AML-193 (cell line): ENCODE results near the gene MTUS2.

Experiments
- DNase-seq, 2 experiments: peaks; one replicate each; lab custom pipeline; 2025; lab: John Stamatoyannopoulos, UW

Gene MTUS2

DNA sequence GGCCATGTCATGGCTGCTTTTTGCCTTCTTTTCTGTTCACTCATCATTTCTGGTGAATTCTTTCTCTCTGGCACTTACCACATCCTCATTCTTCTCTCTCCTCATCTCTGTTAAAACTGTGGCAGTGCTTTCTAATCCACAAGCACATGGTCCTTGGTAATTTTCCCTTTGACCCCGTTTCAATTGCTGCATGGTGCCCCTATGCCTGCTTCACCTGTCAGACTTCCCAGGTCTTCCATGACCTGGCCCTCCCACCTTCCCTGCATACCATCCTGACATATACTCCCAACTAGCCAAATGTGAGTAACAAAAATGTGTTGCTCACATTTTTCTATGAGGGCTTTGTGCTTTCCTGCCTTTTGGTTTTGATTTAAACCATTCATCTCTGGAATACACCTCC lies 286.5 kb downstream of the MTUS2 start:
- DNase-seq = no peak

DNA sequence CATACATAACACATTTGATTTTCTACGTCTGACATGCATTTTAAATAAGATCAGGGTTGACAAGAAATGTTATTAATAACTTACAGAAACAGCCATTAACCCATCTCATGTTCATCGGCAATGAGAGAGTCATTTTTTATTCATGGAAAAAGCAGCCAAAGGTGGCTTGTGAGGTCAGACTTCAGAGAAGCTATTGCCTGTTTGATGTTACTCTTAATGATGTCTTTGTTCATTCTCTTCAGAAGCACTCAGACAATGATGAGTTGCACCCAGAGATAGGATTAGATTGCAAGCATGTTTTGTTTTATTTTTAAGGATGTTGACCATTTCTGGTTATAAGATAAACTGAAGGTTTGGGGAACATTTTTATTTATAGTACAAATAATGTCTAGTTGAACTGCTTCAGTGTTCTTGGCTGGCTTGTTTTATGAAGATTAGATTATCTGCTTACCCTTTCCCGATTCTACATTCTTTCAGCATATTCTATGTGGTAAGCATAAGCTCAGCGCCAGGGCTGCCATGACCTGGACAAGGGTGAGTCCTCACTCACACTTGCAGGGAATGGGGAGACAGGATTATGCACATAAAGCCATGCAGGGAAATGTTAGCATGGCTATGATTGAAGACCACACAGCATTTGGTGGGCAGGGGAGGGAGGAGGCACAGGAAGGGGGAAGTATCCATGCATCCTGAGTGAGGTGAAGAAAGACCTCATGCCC lies 288.1 kb downstream of the MTUS2 start:
- DNase-seq = no peak

DNA sequence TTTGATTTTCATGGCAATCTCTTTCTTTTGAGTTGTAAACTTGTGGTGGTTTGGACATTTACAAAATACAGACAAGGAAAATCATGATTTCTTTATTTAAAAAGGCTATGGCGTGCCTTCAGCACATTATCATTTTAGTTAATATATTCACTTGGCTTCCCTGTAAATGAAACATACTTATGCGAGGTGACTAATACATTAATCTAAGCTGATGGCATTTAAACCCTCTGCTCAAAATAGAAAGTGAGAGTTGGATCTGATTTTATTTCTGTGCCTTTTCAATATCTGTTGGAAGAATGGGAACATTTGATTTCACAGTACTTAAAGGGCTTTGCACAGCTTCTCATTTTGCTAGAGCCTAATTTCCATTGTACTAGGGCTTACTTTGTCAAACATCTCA lies 289.8 kb downstream of the MTUS2 start:
- no peak for DNase-seq

DNA sequence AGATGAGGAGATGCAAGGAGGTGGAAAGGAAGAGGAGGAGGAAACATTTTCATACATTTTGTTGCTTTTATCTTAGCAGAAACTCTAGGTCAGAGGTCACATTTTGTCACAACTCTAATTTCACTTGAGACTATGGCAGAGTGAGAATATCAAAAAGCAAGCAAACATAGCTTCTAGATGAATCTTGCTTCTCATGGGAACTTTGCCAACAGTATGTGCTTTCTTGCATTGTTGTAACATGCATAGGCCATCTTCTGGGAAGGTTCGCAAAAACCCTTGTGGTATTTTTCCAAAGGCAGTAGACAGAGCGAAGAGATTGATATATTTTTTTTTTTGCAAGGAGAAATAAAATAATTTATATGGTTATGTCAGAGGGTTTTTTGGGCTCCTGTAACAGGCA lies 291.3 kb downstream of the MTUS2 start:
- no peak for DNase-seq

DNA sequence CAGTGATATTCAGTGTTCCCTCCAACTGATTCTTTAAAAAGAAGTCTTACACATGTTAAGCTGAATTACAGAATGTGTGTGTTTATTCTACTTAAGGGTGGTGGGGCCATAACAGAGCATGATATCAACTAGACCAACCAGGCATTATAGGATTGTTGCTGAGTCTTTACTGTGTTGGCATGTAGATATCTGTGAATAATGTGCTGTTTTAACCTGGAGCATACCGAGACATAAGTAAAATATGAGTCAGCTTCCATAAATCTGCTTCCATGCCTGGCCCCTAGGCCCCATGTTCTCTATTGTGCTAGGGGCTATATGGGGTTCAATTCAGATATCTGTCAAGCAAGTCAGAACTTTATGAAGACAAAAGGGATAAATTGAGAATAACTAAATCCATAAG lies 295.7 kb downstream of the MTUS2 start:
- no peak for DNase-seq

DNA sequence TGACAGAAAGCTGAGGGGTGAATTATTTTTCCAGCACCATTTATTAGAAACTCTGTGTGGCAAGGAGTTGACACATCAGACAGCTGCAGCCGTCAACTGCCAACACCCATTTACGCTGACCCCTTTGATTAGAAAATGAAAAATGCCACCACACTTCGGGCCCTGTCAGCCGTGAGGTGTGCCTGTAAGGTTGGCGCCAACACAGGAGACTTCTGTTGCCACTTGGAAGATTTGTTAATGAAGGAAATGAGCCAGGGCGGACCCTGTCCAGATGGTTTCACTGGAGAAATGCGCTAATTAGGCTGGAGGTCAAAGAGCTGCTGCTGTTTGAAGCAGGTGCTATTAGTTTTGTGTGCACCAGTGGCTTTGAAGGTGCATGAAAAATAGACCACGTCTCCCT lies 297.5 kb downstream of the MTUS2 start:
- DNase-seq = no peak

DNA sequence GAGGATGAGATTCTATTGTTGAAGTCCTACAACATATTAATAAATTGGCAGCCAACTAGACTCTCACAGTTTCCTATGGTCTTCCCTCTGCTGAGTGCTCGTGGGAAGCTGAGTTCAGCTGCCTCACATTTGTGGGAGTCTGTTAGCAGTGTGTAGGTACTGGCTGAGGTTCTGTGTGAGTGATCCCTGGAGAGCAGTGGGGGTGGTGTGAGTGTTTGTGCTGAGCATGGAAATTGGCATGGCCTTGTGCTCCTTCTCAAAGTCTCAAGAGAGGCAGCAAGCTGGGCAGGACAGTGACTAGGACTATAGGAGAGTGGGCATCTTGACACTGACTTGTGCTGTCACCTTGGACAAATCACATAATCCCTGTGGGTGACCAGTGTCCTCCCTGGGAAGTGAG lies 298.3 kb downstream of the MTUS2 start:
- DNase-seq = no peak

DNA sequence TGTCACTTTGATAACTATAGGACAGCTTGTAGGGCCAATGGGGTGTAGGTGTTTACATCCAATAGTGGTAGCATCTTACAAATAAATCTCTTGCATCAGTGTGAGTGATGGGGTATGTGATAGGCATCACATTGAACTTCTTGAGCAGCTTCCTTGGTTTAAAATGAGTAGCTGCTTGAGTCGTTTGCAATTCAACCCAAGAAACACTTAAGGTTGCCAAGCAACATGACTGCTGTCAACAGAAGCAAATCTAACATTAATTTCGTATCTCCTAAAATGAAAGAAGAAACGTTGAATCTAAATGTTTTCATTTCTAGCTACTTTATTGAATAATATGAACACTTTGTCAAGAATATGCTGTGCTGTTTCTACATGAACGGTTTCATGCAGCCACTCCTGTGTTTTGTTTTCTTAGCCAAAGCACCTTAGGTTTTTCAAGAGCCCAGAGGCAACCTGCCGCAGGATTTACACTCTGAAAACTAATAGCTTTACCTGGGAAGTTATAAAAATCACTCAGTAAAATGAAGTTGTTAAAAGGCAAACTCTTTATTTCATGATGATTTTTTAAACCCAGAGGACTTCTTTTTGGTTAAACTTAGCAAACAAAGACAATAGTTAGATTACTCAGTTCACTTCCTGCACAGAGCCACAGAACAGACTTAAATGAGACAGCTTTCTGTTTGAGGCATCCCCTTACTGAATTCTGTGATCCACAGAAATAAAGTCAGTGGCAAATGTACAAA lies 305.2 kb downstream of the MTUS2 start:
- no peak for DNase-seq

DNA sequence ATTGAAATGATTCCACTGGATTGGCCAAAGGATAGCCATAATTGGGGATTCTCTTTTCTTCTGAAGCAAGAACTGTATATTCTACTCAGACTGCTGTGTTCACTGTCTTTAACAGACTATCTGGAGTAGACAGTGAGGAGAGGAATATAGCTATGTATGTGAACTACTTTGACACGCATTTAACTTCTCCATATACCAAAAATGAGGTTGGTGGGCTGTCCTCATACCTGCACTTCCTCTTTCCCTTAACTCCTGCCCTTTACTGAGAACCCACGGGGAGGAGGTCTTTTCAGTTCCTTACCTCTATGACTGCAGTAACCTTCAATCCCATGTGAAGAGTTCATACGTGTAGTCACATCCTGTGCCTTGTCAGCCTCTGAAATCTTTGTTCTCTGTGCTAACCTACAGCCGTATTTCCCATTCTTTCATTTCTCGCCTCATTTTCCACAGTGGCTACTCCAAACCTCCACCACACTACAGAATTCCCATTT lies 305.8 kb downstream of the MTUS2 start:
- DNase-seq = no peak

DNA sequence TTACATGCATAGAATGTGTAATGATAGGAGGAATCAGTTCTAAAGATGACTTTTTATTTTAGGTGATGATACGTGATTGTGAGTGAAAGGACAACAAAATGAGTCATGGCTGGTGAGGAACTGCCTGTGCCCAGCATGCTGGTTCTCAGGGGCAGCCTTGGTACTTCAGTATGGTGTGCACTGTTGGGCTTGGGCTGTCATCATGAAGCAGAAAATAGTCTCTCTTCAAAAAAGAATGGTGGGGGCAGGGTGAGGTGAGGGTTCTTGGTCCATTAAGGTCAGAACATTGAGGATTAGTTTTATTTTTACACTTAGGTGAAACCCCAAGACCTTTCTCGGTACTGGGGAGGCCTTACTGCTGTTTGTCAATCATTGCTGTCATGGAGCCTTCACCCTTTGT lies 309.5 kb downstream of the MTUS2 start:
- no peak for DNase-seq

DNA sequence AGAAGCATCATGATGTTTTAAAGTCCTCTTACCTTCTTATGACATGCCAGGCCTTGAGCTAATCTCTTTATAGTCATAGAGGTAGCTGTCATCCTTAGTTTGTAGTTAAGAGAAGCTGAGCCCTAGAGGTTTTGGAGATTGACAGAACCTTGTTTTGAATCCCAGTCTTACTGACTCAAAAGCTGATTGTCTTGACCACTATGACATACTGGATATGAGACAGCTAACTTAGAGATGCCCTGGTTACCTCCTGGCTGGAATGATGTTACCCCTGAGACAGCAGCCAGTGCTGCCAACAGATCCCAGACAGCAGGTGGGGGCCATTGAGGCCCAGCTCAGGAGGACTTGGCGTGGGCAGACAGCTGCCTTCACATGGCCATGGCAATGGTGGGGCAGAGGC lies 311.0 kb downstream of the MTUS2 start:
- DNase-seq = no peak

DNA sequence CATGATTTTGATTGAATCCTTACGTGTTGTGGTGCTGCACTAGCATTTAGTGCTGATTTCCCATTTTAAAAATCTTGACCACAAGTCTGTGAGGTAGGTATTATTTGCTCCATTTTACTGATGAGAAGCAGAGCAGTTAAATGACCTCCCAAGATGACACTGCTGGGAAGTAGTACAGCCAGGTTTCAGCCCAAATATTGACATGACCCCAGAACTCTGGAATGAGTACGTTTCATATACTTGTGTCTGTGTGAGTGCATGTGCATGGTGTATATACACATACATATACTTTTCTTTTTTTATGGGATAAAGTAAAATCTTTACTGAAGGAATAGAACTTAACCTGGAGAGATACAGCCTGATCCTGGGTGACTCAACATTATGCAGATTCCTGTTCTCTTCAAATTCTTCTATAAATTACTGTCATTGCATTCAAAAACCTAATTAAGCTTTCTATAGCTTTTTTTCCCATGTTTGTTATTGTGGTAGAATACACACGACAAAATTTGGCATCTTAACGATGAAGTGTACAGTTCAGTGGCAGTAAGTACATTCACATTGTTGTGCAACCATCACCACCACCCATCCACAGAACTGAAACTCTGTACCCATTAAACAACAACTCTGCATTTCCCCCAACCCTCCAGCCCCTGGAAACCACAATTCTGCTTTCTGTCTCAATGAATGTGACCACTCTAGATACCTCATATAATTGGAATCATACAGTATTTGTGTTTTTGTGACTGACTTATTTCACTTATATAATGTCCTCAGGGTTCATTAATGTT lies 311.9 kb downstream of the MTUS2 start:
- DNase-seq = no peak

DNA sequence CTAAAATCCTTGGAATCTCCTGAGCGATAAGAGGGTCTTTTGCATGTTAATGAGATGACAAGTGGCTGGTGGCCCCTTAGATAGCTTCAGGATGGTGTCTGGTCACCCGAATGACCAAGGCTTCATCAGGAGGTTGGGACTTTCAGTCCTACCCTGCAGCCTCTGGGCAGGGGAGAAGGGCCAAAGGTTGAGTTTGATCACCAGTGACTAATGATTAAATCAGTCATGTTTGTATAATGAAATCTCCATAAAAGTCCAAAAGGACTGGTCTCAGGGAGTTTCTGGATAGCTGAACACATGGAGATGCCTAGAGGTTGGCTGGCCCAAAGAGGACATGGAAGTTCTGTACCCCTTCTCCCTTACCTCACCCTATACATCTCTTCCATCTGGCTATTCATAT lies 316.2 kb downstream of the MTUS2 start:
- no peak for DNase-seq

DNA sequence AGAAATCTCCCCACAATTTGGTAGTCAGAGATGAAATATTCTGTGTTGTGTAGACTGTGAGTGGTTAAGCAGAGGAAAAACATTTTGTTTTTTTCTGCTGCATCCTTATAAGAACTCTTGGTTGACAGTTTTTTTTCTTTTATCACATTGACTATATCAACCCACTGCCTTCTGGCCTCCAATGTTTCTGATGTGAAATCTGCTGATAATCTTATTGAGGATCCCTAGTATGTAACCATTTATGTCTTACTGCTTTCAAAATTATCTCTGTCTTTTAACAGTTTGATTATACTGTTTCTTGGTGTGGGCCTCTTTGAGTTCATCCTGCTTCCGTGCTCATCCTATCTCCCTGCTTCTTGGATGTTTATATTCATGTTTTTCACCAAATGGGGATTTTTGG lies 316.9 kb downstream of the MTUS2 start:
- no peak for DNase-seq

DNA sequence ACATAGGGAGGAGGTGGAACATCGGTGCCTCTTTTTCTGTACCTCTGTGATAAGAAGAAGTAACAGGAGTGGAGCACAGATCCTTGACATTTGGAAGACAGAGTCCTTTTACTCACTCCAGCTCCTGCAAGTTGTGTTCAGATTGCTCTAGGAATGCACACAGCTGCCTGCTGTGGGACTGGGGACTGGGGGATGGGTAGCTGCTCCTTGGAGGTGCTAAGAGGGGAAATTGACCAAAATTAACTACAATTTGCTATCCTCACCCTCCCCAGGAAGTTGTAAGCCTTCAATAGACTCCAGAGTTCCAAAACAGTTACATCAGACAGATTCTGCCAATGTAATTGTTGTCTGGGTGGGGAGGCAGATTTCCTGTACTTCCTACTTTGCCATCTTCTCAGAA lies 317.9 kb downstream of the MTUS2 start:
- DNase-seq = no peak

DNA sequence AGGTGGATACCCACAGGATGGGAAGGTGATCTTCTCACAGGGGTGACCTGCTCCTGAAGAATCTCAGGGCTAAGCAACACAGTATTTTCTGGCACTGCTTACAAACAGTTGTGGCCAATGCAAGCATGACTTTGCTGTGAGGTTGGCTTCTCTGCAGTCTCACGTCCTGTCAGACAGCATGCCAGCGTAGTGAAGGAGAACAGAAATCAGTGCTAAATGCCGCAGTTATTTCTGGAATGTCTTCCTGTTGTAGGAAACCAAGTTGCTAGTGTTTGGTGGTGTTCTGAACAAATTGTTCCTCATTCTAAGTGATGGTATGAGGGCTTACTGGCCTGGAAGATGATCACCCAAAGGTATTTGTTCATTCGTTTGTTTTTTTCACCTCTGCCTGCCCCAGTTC lies 320.1 kb downstream of the MTUS2 start:
- no peak for DNase-seq

DNA sequence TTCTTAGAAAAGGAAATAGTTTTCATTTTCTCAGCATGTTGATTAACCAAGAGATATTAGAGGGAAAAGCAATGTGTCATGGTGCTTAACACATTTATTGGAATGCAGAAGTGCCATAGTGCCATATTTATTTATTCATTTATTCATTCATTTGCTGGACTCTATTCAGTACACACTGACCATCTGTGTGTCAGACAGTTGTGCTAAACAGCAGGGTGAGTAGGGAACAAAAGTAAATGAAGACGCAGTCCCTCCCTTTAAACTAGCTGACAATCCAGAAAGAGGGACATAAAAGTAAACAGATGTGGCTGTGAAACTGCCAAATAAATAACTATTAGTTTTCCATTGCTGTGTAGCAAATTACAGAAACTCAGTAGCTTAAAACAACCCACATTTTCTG lies 323.7 kb downstream of the MTUS2 start:
- no peak for DNase-seq

DNA sequence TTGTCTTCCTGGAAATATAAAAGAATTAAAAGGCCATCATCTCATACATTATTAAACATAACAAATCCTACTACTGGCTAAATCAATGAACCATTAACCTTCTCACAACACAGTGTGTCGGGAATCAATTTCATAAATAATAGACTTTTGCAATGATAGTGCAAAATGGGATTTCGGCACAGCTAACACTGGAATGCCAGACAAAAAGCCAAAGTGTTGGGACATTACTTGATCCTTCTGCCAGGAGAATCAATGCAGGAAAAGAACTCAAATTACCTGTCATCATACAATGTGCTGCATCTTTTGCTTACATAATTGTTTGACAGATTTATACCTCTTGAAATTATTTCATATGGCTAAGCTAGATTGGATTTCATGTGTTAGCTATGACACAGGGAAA lies 334.3 kb downstream of the MTUS2 start:
- no peak for DNase-seq

DNA sequence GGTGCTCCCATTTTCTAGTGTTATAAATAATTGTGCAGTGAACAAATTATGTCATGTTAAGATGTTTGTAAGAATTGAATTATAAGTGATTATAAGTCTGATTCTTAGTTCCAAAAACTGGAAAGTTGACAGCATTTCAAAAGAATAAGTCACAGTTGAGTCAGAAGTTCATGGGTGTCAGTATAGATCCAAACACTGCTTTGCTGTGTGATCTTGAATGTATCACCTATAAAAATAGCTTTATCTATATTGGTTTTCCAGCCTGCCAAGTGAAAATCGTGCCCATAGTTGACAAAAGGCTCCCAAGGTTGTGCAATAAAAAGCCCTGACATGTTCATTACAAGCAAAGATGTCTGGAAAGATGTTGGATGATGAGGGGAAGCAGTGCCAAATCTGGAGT lies 336.0 kb downstream of the MTUS2 start:
- DNase-seq = no peak

DNA sequence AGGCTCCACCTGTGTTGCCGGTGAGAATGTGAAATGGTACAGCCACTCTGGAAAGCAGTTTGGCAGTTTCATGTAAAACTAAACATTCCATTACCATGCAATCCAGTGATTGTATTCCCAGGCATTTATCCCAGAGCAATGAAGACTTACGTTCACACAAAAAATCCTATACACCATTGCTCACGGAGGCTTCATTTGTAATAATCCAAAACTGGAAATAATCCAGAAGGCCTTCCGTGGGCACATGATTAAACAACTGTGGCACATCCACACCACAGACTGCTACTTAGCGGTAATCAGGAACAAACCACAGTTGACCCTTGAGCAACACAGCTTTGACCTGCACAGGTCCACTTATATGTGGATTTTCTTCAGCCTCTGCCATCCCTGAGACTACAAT lies 339.7 kb downstream of the MTUS2 start:
- DNase-seq = no peak

DNA sequence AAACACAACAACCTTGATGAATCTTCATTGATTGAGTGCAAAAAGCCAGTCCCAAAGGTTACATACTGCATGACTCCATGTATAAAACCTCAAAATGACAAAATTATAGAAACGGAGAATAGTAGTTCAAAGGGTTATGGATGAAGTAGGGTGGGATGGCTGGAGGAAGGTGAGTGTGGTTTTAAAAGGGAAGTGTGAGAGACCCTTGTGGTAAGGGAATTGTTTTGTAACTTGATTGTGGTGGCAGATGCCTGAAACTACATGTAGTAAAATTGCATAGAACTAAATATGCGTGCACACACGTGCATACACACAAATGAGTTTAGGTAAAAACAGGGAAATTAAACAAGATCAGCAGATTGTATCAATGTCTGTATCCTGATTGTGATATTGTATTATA lies 340.7 kb downstream of the MTUS2 start:
- no peak for DNase-seq

DNA sequence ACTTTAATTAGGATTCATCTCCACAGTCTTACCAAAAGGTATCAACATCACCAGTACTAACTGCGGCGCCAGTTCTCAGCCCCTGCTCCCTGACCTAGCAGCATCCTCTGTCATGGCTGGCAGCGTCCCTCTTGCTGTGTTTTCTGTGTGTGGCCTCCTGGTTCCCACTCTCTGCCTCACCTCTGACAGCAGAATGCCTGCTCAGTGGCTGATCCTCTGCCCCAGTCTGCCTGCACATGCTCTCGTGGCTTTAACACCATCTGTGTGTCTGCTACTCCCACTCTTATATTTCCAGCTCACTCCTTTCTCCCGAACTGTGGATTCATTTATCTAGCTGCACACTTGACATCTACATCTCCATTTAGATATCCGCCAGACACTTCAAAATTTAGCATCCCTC lies 341.5 kb downstream of the MTUS2 start:
- no peak for DNase-seq

DNA sequence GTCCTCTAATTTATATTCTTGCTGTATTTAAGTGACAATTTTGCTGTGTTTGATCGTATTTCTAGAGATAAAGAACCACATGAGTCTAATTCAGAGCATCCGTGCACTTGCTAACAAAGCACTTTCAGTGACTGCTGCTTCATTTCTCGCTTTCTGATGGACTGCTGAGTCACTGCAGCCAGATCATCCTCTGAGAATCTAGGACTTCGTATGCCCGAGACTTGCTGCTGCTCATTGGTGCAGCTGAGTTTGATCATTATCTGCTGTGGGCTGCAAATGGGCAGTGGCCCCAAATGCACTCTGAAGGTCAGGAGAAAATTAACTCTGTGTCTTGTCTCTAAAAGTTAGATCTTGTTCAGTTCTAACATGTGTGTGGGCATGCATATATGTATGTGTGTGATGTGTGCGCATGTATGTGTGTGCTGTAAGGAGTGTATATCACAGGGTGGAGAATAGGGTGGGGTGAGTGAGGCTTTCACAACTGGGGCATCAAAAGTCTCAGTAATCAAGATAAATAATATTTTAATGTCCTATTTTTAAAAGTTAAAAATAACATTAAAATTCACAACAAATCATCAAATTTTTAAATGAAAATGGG lies 342.6 kb downstream of the MTUS2 start:
- no peak for DNase-seq
